ENCODE data around the gene CXCR4.
"Not testable (repeated sequence)": the region's sequence is repeated elsewhere in the genome, so short reads cannot be mapped to it uniquely, and the experiment has no call there.

The CXCR4 gene

GRCh38 chr2:136112317-136113208 is 5.4 kb downstream of the CXCR4 start:
- no peak for DNase-seq

GRCh38 chr2:136111711-136112110 is 6.2 kb downstream of the CXCR4 start:
- DNase-seq: no peak

DNA sequence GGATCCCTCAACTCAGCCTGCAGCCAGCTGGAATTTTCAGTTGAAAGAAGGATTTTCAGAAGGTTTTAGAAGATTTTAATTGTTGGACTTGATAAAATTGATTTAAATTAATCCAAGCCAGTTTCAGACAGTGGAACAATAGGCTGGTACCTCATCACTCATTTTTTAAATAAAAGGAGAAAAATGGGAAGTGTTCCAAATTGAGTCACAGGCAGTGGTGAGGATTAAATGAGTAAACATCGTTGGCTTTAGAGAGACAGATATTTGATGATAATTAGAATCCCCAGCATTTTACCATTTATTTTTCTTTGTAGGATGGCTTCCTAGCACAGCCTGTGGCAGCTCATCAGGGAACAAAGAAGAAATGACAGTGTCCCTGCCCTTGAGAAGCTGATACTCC is 7.4 kb downstream of the CXCR4 start:
- DNase-seq: no peak

GRCh38 chr2:136108463-136108862 is 9.5 kb downstream of the CXCR4 start:
- DNase-seq: no peak

- no peak for DNase-seq
Measured at GRCh38 chr2:136107051-136108033, 10.6 kb downstream of the CXCR4 start.

DNA sequence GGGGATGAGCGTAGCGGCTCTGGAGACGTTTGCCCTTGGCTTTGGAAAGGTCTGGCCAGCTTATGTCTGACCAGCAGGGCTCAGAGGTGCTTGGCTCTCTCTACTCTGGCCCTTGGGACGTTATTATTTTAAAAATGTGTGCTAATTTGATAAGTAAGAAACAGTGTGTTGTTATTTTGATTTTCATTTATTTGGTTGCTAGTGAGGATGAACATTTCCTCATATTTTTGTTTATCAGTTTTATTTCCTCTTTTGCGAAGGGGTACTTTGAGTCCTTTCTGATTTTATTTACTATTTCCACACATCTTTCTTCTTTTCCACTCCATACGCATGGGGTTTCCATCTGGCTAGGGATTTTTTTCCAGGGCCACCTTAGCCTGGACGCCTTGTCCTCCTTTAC is 11.4 kb downstream of the CXCR4 start:
- DNase-seq: no peak

DNA sequence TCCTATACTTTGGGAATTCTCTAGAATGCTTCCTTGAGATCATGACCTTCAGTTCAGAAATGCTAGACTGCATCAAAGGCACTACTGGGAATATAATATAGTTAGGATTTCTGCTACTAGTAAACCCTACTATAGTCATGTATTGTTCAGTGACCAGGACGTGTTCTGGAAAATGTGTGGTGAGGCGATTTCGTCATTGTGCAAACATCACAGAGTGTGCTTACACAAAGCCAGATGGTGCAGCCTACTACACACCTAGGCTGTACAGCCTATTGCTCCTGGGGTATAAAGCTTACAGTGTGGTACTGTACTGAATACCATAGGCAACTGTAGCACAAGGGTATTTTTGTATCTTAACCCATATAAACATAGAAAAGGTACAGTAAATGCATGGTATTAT is 13.0 kb downstream of the CXCR4 start:
- no peak for DNase-seq

- DNase-seq: no peak
Measured at GRCh38 chr2:136101042-136101441, 16.9 kb downstream of the CXCR4 start.

- no peak for DNase-seq
Measured at GRCh38 chr2:136098441-136098840, 19.5 kb downstream of the CXCR4 start.

DNA sequence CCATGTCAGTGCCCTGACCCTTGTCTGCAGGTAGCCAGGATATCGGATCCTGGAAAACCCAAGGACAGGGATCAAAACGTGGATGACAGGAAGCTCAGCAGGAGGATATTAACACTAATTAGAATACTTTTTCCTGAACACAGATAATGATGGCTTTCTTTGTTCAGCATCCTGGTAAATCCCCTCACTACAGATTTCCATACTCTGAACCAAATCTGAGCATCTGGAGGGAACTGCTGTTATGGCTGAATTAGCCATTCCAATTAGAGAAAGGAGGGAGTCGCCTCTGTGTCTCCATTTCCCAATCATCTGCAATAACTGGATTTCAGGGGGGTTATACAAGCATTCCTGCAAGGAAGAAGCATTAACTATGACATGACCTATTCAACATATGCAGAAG is 24.4 kb downstream of the CXCR4 start:
- no peak for DNase-seq

- no peak for DNase-seq
Measured at GRCh38 chr2:136091899-136092298, 26.1 kb downstream of the CXCR4 start.

DNA sequence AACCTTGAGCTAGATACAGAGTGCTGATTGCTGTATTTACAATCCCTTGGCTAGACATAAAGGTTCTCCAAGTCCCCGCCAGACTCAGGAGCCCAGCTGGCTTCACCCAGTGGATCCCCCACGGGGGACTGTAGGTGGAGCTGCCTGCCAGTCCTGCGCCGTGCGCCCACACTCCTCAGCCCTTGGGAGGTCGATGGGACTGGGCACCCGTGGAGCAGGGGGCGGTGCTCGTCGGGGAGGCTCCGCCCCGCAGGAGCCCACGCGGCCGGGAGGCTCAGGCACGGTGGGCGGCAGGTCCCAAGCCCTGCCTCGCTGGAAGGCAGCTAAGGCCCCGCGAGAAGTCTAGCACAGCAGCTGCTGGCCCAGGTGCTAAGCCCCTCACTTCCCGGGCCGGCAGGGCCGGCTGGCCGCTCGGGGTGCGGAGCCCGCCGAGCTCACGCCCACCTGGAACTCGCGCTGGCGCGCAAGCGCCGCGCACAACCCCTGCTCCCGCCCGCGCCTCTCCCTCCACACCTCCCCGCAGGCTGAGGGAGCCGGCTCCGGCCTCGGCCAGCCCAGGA is 30.0 kb downstream of the CXCR4 start:
- not testable (repeated sequence) for DNase-seq

DNA sequence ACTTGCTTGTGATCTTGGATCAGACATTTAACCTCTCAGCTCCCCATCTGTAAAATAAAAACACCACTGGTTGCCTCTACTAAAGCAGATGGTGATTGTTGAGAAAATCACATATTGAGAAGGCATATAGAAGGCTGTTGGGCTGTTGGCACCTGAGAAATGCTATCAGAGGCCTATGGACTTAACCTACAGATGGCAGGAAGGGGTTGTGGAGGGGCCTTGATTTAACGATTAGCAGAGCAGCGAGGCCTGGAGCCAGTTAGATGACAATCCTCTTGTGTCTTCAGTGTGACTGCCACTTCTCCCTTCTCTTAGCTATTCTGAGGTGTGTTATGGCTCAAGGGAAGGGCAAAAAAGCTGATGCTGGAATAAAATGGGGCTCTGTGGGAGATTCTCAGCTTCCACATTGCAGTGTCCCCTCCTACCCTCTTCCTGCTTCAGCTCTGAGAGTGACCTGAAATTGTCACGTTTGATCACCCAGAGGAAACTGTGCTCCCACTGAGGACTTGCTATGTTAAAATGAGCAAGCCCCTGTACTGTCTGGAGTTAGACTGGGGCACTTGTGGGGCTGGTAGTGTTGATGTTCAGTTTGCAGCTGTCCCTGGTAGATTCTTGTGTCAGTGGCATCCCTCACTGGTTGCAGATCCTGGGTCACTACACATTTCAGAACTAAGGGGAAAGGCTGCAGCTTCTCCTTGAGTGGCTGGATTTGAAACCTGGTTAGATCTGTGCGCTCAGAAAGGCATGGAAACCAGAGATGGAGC is 31.5 kb downstream of the CXCR4 start:
- DNase-seq: no peak

- no peak for DNase-seq
Measured at GRCh38 chr2:136085453-136086209, 32.3 kb downstream of the CXCR4 start.

DNA sequence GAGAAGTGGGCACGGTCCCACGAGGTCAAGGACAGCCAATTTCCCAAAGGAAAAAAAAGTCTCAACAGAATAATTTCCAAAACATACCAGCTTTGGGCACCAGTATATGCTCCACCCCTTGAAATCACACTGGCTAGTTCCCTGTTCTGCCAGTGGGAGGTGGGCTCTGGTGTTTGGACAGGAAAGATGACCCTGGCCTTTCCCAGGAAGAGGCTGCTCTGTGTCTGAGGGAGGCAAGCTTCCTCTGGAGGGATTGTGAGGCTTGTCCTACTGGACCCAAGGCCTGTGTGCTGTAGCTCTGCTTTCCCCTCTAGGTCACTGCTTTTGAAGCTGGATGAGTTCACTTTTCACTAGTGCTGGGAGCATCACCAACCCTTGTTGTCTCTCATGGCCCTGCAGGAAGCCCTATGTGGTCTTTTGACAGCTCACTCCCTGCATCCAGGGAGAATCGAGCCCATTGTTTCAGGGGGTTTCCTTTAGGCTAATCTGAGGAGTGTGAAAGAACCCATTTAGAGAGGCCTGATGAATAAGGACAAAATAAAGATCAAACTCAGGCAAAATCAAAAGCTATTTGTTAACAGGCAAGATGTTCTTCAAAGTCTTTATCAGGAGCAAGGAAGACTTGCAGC is 36.3 kb downstream of the CXCR4 start:
- no peak for DNase-seq

GRCh38 chr2:136080114-136080513 is 37.8 kb downstream of the CXCR4 start:
- DNase-seq: no peak

- no peak for DNase-seq
Measured at GRCh38 chr2:136077107-136077506, 40.8 kb downstream of the CXCR4 start.

GRCh38 chr2:136075476-136075875 is 42.5 kb downstream of the CXCR4 start:
- no peak for DNase-seq

- no peak for DNase-seq
Measured at GRCh38 chr2:136072621-136073020, 45.3 kb downstream of the CXCR4 start.

GRCh38 chr2:136071887-136072286 is 46.1 kb downstream of the CXCR4 start:
- not testable (repeated sequence) for DNase-seq

DNA sequence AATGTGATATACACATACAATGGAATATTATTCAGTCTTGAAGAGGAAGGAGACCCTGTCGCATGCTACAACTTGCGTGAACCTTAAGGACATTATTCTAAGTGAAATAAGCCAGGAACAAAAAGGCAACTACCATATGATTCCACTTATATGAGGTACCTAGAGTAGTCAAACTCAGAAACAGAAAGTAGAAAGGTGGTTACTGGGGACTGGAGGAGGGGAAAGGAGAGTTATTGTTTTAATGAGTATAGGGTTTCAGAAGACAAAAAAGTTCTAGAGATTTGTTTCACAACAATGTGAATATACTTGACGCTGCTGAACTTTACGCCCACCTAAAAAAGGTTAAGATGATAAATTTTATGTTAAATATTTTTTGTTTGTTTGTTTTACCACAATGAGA is 47.0 kb downstream of the CXCR4 start:
- no peak for DNase-seq
